HAP-1 (cell line): ENCODE data around the gene TPSD1.

ENCODE experiments used
- DNase-seq, 2 experiments: peaks; one replicate each; pipeline ENCODE4 v3.0.0-alpha.2; 2016 to 2020; ENCODE audit warnings: low spot score in 2 of 2
- H3K27me3 ChIP-seq: fragments of 250-450 bp; sonication (Bioruptor Pico); 2 replicates; pipeline ENCODE4 v1.5.1; 2020; ENCODE audit warnings: low read depth, mild to moderate bottlenecking, moderate library complexity
- H3K36me3 ChIP-seq: fragments of 250-450 bp; sonication (Bioruptor Pico); replicated peaks from 2 replicates; pipeline ENCODE4 v1.5.1; 2020; ENCODE audit warnings: mild to moderate bottlenecking
- H3K4me1 ChIP-seq: fragments of 250-450 bp; sonication (Bioruptor Pico); 2 replicates; pipeline ENCODE4 v1.5.1; 2020; ENCODE audit warnings: mild to moderate bottlenecking
- H3K4me3 ChIP-seq: fragments of 250-450 bp; sonication (Bioruptor Pico); 2 replicates; pipeline ENCODE4 v1.5.1; 2020; ENCODE audit warnings: mild to moderate bottlenecking, moderate library complexity
- H3K9me3 ChIP-seq: fragments of 250-450 bp; sonication (Bioruptor Pico); 2 replicates; pipeline ENCODE4 v1.5.1; 2020; ENCODE audit warnings: mild to moderate bottlenecking, moderate library complexity
- in situ Hi-C: fragments of 300-500 bp; cut with MboI; formaldehyde crosslinking; loops from 3 replicates; pipeline ENCODE4 v1.14.3; 2020; ENCODE audit warnings: low sequenced_read_pairs, inconsistent platforms, mixed read lengths

TPSD1 gene

DNA sequence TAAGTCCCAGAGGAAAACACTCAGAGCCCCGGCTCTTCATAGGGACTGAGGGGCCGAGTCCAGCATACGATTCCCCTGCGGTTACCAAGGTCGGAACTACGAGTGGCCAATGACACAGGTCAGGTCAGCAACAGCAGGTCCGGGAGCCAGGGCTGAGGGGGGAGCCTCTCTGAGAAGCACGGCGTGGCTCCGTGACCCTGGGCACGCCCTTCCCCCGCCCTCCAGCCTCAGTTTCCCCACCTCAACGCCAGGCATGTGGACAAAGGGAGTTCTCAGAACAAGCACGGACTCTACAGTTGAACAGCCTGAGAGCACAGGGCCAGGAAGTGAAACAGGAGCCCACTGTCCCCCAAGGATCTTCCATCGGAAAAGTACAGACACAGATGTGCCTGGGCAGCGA, 25.6 kb downstream of the TPSD1 start:
- Histone ChIP-seq H3K4me1 (no peaks in the 10 kb centered on the region), H3K27me3 (peaks cover 26% of the 10 kb centered on the region)

DNA sequence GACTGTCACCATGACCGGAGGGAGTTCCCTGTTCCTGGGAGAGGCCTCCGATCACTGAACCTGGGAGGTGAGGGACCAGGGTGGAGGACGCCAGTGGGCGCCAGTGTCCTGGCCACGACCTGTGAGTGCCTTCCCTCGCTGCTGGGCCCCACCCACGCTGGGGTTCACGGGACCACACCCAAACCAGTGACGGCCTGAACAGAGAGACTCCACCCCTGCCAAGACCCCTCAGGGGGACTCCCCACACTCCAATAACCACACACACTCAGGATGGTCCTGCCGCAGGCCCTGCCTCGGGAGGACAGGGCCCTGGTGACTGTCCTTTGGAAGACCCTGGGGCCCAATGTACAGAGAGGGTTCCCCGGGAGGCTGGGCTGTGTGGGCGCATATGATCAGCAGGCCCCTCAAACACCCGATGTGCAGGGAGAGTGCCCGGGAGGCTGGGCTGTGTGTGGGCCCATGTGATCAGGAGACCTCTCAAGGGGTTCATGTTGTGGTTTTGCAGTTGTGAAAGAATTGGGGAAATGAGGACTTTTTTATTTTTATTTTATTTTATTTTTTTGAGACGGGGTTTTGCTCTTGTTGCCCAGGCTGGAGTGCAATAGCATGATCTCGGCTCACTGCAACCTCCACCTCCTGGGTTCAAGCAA, 26.6 kb downstream of the TPSD1 start:
- in situ Hi-C loops: no loop called here
- no peaks in the 10 kb centered on the region for H3K9me3 ChIP-seq
- no peaks in the 10 kb centered on the region for H3K4me1 ChIP-seq
- H3K27me3 ChIP-seq: peaks cover 32% of the 10 kb centered on the region
- no peak for DNase-seq
- no peak overlapping the region for H3K4me3 ChIP-seq
- no peaks in the 10 kb centered on the region for H3K36me3 ChIP-seq

More for the DNA sequence above, 25.6 kb downstream of the TPSD1 start:
- Histone ChIP-seq H3K36me3 (no peaks in the 10 kb centered on the region), H3K4me3 (no peak overlapping the region), H3K9me3 (no peaks in the 10 kb centered on the region)
- in situ Hi-C loops: no loop called here
- DNase-seq: no peak

DNA sequence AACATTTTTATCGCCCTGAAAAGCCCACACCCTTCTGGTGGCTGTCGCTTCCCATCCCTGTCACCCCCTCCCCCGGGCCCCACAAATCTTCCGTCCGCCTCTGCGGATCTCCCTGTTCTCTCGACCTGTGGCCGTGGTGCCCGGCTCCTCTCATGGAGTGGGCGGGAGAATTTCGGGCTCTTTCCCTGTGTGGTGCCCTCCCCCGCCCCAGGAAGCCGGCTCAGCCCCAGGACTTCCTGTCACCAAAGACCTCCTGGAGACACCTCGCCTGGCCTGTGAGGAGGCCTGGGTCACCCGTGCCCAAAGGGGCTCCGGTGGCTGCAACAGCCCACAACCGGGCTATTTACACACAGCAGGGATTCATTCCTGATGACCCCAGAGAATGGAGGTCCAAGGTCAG, 27.4 kb downstream of the TPSD1 start:
- Histone ChIP-seq H3K9me3 (no peaks in the 10 kb centered on the region), H3K27me3 (peaks cover 41% of the 10 kb centered on the region), H3K36me3 (no peaks in the 10 kb centered on the region), H3K4me3 (no peak overlapping the region), H3K4me1 (no peaks in the 10 kb centered on the region)
- DNase-seq: no peak
- in situ Hi-C loops: no loop called here

GRCh38 chr16:1283996-1284616, 28.2 kb downstream of the TPSD1 start:
- no peaks in the 10 kb centered on the region for H3K9me3 ChIP-seq
- no peaks in the 10 kb centered on the region for H3K4me1 ChIP-seq
- in situ Hi-C loops: no loop called here
- DNase-seq: no peak
- H3K4me3 ChIP-seq: no peak overlapping the region
- H3K36me3 ChIP-seq: no peaks in the 10 kb centered on the region
- H3K27me3 ChIP-seq: peaks cover 49% of the 10 kb centered on the region

DNA sequence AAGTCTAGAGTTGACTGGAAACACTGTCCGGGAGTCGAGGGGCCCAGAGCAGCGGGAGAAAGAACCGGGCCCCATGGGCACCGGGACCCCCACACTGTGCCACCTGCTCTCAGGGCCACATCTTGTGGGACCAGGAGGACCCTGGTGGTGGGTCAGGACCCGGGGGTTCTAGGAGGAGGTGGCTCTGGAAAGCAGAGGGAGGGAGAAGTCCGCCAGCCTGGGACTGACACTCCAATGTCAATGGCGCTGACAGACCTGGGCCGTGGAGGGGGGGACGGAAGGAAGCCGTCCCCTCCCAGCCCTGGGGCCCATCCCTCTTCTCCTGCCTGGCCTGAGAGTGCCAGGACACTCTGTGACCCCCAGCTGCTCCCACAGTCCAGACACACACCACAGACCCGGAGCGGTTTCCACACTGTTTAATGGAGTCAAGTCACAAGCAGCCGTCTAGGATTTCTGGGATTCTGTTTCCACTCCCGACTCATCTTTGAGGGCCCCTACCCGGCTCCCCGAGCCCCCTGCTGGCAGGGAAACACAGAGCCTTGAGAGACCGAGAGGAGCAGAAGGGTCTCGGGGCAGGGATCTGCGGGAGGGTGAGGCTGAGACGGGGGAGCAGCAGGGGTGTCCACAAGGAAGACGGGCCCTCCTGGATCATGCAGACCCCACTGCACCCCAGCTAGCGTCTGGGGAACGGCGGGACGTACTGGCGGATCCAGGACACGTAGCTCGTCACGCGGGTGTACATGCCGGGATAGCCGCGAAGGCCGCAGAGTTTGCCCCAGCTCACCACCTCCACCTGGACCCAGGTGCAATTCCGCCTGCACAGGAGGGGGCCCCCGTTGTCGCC, 30.0 kb downstream of the TPSD1 start:
- peaks cover 63% of the 10 kb centered on the region for H3K27me3 ChIP-seq
- no peak for DNase-seq
- in situ Hi-C loops: no loop called here
- H3K4me3 ChIP-seq: no peak overlapping the region
- H3K36me3 ChIP-seq: no peaks in the 10 kb centered on the region
- no peaks in the 10 kb centered on the region for H3K4me1 ChIP-seq
- no peaks in the 10 kb centered on the region for H3K9me3 ChIP-seq

DNA sequence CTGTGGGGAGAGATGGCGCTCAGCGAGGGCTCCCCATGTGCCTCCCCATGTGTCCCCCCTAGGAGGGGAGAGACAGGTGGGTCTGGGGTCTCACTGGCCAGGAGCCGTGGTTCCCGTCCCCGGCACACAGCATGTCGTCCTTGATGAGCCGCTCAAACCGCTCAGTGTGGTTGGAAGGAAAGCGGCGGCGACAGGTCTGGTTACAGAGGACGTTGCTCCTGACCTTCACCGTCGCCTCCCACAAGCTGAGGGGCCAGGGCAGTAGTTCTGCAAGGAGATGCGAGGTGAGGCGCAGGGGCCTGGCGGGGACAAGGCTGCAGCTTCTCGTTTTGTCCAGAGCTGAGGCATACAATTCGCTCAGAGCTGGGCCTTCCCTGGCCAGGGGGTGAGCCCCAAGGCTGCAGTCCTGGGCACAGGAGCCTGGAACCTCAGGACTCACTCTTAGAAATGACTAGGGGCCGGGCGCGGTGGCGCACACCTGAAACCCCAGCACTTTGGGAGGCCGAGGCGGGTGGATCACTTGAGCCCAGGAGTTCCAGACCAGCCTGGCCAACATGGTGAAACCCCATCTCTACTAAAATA, 30.7 kb downstream of the TPSD1 start:
- peaks cover 67% of the 10 kb centered on the region for H3K27me3 ChIP-seq
- no peaks in the 10 kb centered on the region for H3K4me1 ChIP-seq

GRCh38 chr16:1287982-1288670, 32.3 kb downstream of the TPSD1 start:
- Histone ChIP-seq H3K9me3 (no peaks in the 10 kb centered on the region), H3K27me3 (peaks cover 66% of the 10 kb centered on the region), H3K4me3 (no peak overlapping the region), H3K36me3 (no peaks in the 10 kb centered on the region), H3K4me1 (no peaks in the 10 kb centered on the region)
- no peak for DNase-seq
- in situ Hi-C loops: no loop called here

More for the DNA sequence above, 30.7 kb downstream of the TPSD1 start:
- no peaks in the 10 kb centered on the region for H3K9me3 ChIP-seq
- DNase-seq: no peak
- H3K36me3 ChIP-seq: no peaks in the 10 kb centered on the region
- in situ Hi-C loops: no loop called here
- no peak overlapping the region for H3K4me3 ChIP-seq

- H3K27me3 ChIP-seq: peaks cover 58% of the 10 kb centered on the region
- H3K36me3 ChIP-seq: no peaks in the 10 kb centered on the region
- H3K9me3 ChIP-seq: no peaks in the 10 kb centered on the region
- no peak overlapping the region for H3K4me3 ChIP-seq
- H3K4me1 ChIP-seq: no peaks in the 10 kb centered on the region
- in situ Hi-C loops: no loop called here
- DNase-seq: no peak
Measured at GRCh38 chr16:1288813-1289476, 33.1 kb downstream of the TPSD1 start.

DNA sequence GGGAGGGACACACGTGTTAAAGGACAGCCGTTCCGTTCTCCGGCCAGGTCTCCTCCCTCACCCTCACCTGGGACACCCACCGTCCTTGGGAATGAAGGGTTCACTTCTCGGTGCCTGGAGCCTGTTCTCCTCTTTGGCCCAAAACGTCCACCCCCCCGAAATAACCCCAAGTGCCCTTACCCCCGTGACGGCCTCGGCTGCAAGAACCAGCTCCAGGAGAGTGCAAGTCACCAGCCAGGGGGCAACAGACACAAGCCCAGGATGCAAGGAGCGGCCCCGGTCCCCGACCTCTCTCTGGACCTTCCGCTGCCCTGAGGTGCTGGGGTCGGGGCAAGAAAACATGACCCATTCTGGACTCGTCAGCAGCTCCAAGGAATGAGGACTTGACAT, 33.6 kb downstream of the TPSD1 start:
- Histone ChIP-seq H3K4me3 (no peak overlapping the region), H3K36me3 (no peaks in the 10 kb centered on the region), H3K4me1 (no peaks in the 10 kb centered on the region), H3K27me3 (peaks cover 56% of the 10 kb centered on the region), H3K9me3 (no peaks in the 10 kb centered on the region)
- no peak for DNase-seq
- in situ Hi-C loops: no loop called here

GRCh38 chr16:1290063-1290501, 34.2 kb downstream of the TPSD1 start:
- peaks cover 56% of the 10 kb centered on the region for H3K27me3 ChIP-seq
- no peaks in the 10 kb centered on the region for H3K36me3 ChIP-seq
- in situ Hi-C loops: no loop called here
- H3K4me3 ChIP-seq: no peak overlapping the region
- no peak for DNase-seq
- no peaks in the 10 kb centered on the region for H3K4me1 ChIP-seq
- no peaks in the 10 kb centered on the region for H3K9me3 ChIP-seq

DNA sequence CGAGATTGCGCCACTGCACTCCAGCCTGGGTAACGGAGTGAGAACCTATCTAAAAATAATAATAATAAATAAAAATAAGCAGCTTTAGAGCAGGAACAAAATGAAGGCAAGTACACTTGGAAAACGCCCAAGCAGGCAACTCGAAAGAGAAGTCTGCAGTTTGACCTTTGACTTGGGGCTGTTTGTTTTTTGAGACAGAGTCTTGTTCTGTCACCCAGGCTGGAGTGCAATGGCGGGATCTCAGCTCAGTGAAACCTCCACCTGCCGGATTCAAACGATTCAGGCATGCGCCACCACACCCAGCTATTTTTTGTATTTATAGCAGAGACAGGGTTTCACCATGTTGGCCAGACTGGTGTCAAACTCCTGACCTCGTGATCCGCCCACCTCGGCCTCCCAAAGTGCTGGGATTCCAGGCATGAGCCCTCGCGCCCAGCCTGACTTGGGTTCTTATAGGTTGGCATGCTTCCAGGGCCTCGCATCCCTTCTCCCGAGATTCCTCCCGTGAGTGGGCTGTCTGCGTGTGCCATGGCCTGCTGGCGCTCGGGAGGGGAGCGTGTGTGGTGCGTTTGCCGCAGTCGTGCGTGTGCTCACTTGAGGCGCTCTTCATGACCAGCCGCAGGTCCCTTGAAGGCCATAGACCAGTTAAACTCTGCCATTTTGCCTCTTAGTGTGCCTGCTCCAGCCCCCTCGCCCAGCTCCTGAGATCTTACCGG, 35.1 kb downstream of the TPSD1 start:
- in situ Hi-C loops: no loop called here
- Histone ChIP-seq H3K27me3 (peaks cover 49% of the 10 kb centered on the region), H3K4me3 (no peak overlapping the region), H3K4me1 (no peaks in the 10 kb centered on the region), H3K9me3 (no peaks in the 10 kb centered on the region), H3K36me3 (no peaks in the 10 kb centered on the region)
- no peak for DNase-seq

DNA sequence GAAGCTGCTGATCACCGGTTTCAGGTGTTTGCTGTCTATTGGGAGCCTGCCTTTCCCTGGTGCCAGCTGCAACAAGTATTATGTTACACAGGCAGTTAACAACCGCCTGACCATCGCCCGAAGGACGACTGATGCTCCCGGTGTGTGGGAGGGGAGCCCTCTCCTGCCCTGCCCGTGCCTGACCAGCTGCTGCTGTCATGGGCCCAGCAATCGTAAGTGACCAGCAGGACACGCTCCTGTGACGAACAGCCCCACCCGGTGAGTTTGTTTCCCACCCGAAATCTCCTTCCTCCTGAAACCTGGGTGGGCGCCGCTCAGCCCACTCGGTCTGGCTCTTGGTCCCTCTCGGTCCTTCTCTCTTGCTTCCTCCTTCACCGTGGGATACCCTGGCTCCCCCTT, 35.7 kb downstream of the TPSD1 start:
- no peak overlapping the region for H3K4me3 ChIP-seq
- peaks cover 45% of the 10 kb centered on the region for H3K27me3 ChIP-seq
- in situ Hi-C loops: no loop called here

More for the DNA sequence above, 35.7 kb downstream of the TPSD1 start:
- DNase-seq: no peak
- Histone ChIP-seq H3K9me3 (no peaks in the 10 kb centered on the region), H3K36me3 (no peaks in the 10 kb centered on the region), H3K4me1 (no peaks in the 10 kb centered on the region)
